ENCODE results near the gene GGA1. TPM values are rescaled to one million over a fixed set of nuclear protein-coding genes. Genes with fewer than 3 reads are reported as not detected.

Gene GGA1
- total RNA-seq, 2 experiments from 2014 or later: 57.0 to 60.9 TPM

DNA sequence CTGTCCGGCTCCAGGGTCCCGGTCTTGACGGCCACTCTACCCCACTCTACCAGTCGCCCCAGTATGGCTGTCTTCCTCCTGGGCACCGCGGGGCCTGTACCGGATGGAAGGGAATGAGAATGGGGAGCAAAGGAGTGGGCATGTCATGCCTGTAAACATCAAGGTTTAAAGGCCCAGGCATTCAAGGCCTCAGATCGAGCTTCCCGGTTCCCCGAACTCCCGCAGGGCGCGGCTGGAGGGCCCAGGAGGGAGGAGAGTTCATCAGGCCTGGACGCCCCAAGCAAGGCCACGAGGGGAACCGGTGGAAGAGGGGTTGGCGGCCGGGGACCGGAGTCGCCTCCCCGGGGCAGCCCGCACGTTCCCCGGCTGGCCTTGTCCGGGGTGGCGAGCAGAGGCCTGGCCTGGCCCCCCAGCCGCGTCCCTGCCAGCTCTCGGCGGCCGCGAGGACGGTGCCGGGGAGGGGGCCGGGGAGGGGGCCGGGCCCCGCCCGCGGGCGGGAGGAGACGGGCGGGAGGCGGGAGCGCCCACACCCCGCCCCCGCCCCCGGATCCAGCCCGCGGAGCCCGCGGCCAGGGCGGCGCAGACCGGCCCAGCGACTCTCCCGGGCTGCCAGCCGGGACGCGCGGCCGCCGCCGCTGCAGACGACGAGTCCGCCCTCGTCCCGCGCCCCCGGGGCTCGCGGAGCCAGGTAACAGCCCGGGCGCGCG, 48.6 kb upstream of the GGA1 start, which contains the start of gene CDC42EP1:
Gene CDC42EP1 (plus strand): TSS at position 580 of the 707 bp plus-strand sequence. CDS start 5,870 bp downstream, outside the sequence.
- Histone ChIP-seq H3K27ac (ENCODE audit: low read depth in 1 of 2, low read length in 2 of 2) (no peak within 1 kb of the TSS), H3K27me3 (ENCODE audit: control insufficient read depth in 1 of 2, insufficient read depth in 2 of 2, low read length in 2 of 2) (peaks cover 26 to 45% of the 10 kb centered on the region in 2 experiments), H3K9me3 (ENCODE audit: control insufficient read depth in 1 of 2, insufficient read depth in 1 of 2, low read length in 2 of 2) (peaks cover 0 to 15% of the 10 kb centered on the region in 2 experiments), H3K4me3 (ENCODE audit: low read length) (peak within 1 kb of the TSS; percentile 26), H3K36me3 (ENCODE audit: insufficient read depth, low read length) (no peaks in the 10 kb centered on the region), H3K4me1 (ENCODE audit: insufficient read depth, low read length) (peaks cover 21% of the 10 kb centered on the region)
- Mint-ChIP-seq H3K9me3 (no peaks in the 10 kb centered on the region), H3K27ac (no peak within 1 kb of the TSS), H3K36me3 (ENCODE audit: low read depth) (no peaks in the 10 kb centered on the region), H3K4me3 (peak within 1 kb of the TSS; percentile 66), H3K27me3 (peaks cover 69% of the 10 kb centered on the region), H3K4me1 (ENCODE audit: low read depth) (peaks cover 21% of the 10 kb centered on the region)
- CTCF ChIA-PET: no interaction called here
- TF ChIP-seq, protein P1, sequence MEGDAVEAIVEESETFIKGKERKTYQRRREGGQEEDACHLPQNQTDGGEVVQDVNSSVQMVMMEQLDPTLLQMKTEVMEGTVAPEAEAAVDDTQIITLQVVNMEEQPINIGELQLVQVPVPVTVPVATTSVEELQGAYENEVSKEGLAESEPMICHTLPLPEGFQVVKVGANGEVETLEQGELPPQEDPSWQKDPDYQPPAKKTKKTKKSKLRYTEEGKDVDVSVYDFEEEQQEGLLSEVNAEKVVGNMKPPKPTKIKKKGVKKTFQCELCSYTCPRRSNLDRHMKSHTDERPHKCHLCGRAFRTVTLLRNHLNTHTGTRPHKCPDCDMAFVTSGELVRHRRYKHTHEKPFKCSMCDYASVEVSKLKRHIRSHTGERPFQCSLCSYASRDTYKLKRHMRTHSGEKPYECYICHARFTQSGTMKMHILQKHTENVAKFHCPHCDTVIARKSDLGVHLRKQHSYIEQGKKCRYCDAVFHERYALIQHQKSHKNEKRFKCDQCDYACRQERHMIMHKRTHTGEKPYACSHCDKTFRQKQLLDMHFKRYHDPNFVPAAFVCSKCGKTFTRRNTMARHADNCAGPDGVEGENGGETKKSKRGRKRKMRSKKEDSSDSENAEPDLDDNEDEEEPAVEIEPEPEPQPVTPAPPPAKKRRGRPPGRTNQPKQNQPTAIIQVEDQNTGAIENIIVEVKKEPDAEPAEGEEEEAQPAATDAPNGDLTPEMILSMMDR (IDR thresholded peaks at IDR 0.05): no peak
- ATAC-seq (ENCODE audit: poor library complexity) (peak; percentile 24), DNase-seq (no peak)
- POLR2A ChIA-PET: no interaction called here
- intact Hi-C loops (cut with DNase I, micrococcal nuclease): no loop called here

DNA sequence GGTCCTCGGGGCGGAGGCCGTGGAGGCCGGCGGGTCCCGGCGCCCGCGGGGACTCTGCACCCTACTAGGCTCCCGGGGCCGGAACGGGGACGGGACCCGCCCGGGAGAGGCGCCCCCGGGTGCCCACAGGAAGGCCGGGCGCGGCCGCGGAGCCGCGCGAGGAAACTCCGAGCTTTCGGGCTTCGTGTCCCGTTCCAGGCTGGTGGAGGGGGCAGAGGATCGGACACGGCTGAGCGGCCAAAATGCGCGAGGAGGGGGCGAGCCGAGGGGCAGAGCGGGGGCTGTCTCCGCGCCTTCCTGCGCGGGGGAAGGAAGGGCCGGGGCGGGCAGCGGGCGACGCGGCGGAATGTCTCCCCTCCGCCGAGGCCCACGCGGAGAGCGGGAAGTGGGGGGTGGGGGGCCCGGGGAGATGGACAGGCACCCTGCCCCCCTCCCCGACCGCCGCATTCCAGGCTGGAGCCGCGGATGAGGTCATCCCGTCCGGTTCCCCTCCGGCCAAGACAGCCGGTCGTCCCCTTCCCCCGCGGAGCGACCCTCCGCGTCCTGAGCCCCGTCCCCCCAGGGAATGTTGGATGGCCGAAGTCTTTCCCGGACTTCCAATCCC, 47.9 kb upstream of the GGA1 start:
- H3K4me1 Mint-ChIP-seq (ENCODE audit: low read depth): peaks cover 21% of the 10 kb centered on the region
- intact Hi-C loops (cut with DNase I, micrococcal nuclease): no loop called here
- Histone ChIP-seq H3K36me3 (ENCODE audit: insufficient read depth, low read length) (no peaks in the 10 kb centered on the region), H3K4me3 (ENCODE audit: low read length) (peak overlapping the region; percentile 26), H3K9me3 (ENCODE audit: control insufficient read depth in 1 of 2, insufficient read depth in 1 of 2, low read length in 2 of 2) (peaks cover 0 to 15% of the 10 kb centered on the region in 2 experiments), H3K27ac (ENCODE audit: low read depth in 1 of 2, low read length in 2 of 2) (no peak overlapping the region), H3K4me1 (ENCODE audit: insufficient read depth, low read length) (peaks cover 26% of the 10 kb centered on the region), H3K27me3 (ENCODE audit: control insufficient read depth in 1 of 2, insufficient read depth in 2 of 2, low read length in 2 of 2) (peaks cover 26 to 45% of the 10 kb centered on the region in 2 experiments)
- ATAC-seq (ENCODE audit: poor library complexity) (no peak), DNase-seq (peak in 1 of 14 experiments; percentile 38)
- no peaks in the 10 kb centered on the region for H3K9me3 Mint-ChIP-seq
- TF ChIP-seq, protein P1 (IDR thresholded peaks at IDR 0.05): no peak
- peaks cover 69% of the 10 kb centered on the region for H3K27me3 Mint-ChIP-seq
- H3K4me3 Mint-ChIP-seq: peak overlapping the region; percentile 66
- H3K36me3 Mint-ChIP-seq (ENCODE audit: low read depth): no peaks in the 10 kb centered on the region
- ChIA-PET POLR2A (interaction anchor here (1.0 kb wide), 1 partner anchor 22 kb away, joined by 4 read pairs; no protein-coding TSS in a partner anchor), CTCF (interaction anchor here (3.7 kb wide), 1 partner anchor 21 kb away, joined by 24 read pairs; no protein-coding TSS in a partner anchor)
- H3K27ac Mint-ChIP-seq: no peak overlapping the region

DNA sequence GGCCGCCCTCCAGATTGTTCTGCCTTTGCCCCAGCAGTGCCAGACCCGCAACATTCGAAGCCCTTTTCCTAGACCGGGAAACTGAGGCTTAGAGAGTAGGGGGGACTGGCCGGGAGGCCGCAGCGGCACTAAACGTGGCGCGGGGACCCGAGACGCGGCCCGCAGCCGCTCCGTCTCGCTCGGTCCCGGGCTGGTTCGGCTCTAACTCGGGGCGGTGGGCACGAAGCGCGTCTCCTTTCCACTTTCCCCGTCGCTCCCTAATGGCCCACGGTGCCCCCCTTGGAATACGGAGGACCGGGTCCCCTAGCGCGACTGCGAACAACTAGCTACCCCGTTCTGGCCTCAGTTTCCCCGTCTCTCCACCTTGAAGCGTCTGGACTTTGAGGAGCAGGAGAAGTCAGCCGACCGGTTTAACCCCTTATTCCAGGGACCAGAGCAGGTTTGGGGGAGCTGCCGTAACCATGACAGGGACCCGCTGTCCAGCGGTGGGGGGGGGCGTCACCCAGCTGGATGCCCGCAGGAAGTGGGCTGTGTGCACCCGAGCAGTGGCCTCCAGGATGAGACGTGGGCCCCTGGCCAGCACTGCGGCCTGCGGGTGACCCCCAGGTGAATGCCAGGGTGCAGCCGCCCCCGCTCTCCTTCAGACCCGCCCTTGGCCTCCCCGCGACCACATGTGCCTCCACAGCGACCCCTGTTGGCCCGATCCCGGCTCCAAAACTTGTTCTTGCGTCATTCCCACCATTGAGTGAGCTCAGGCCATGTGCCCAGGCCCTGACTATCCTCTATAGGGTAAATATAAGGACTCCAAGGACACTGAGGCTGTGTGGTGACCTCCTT, 47.2 kb upstream of the GGA1 start:
- H3K36me3 Mint-ChIP-seq (ENCODE audit: low read depth): no peaks in the 10 kb centered on the region
- intact Hi-C loops (cut with DNase I, micrococcal nuclease): no loop called here

More for the DNA sequence above, 47.2 kb upstream of the GGA1 start:
- CTCF ChIA-PET: interaction anchor here (0.6 to 3.7 kb wide), 5 partner anchors 19 to 265 kb away, joined by 3 to 24 read pairs (median 5); partner anchors contain the start of gene LGALS2
- TF ChIP-seq, protein P1 (IDR thresholded peaks at IDR 0.05): peak; percentile 58
- Mint-ChIP-seq H3K27ac (no peak overlapping the region), H3K27me3 (peaks cover 66% of the 10 kb centered on the region), H3K9me3 (no peaks in the 10 kb centered on the region), H3K4me3 (peak overlapping the region; percentile 78), H3K4me1 (ENCODE audit: low read depth) (peaks cover 23% of the 10 kb centered on the region)
- H3K9me3 ChIP-seq (ENCODE audit: control insufficient read depth in 1 of 2, insufficient read depth in 1 of 2, low read length in 2 of 2): peaks cover 0 to 15% of the 10 kb centered on the region in 2 experiments
- DNase-seq: peak; percentile 61 to 85 (median 72)
- H3K36me3 ChIP-seq (ENCODE audit: insufficient read depth, low read length): no peaks in the 10 kb centered on the region
- peaks cover 33% of the 10 kb centered on the region for H3K4me1 ChIP-seq (ENCODE audit: insufficient read depth, low read length)
- no peak overlapping the region for H3K27ac ChIP-seq (ENCODE audit: low read depth in 1 of 2, low read length in 2 of 2)
- POLR2A ChIA-PET: interaction anchor here (0.6 to 1.1 kb wide), 4 partner anchors 14 to 31 kb away, joined by 3 to 4 read pairs (median 4); no protein-coding TSS in a partner anchor
- peaks cover 29 to 45% of the 10 kb centered on the region in 2 experiments for H3K27me3 ChIP-seq (ENCODE audit: control insufficient read depth in 1 of 2, insufficient read depth in 2 of 2, low read length in 2 of 2)
- H3K4me3 ChIP-seq (ENCODE audit: low read length): peak overlapping the region; percentile 26
- peak; percentile 69 for ATAC-seq (ENCODE audit: poor library complexity)
